Esophagus squamous epithelium (tissue), 5 donors: ENCODE measurements around the gene STAMBP. TPM values are rescaled to one million over a fixed set of nuclear protein-coding genes. Genes with fewer than 3 reads are reported as not detected.
"Not testable (repeated sequence)": the region's sequence is repeated elsewhere in the genome, so short reads cannot be mapped to it uniquely, and the experiment has no call there.

ENCODE experiments used
- DNase-seq: peaks from one replicate; lab custom pipeline; 2025; lab: John Stamatoyannopoulos, UW
- H3K27ac ChIP-seq, 4 donors: fragments of 200-600 bp; sonication (generic); one replicate each; pipeline ENCODE4 v1.5.1; 2016 to 2019; ENCODE audit warnings: mild to moderate bottlenecking in 1 of 4
- H3K27me3 ChIP-seq, 4 donors: fragments of 200-600 bp; sonication (generic); 1 replicate in 3 of 4; 2 replicates in 1 of 4; pipeline versions ENCODE4 v1.5.1 to v1.6.0; 2017 to 2021; ENCODE audit warnings: antibody characterized with exemption in 1 of 4
- H3K36me3 ChIP-seq, 3 donors: fragments of 200-600 bp; sonication (generic); one replicate each; pipeline ENCODE4 v1.5.1; 2016 to 2019
- H3K4me1 ChIP-seq, 3 donors: fragments of 200-600 bp; sonication (generic); one replicate each; pipeline ENCODE4 v1.5.1; 2017 to 2019
- H3K4me3 ChIP-seq, 4 donors: fragments of 200-600 bp; sonication (generic); 1 replicate in 3 of 4; 2 replicates in 1 of 4; pipeline ENCODE4 v1.5.1; 2016 to 2019; ENCODE audit warnings: mild to moderate bottlenecking in 2 of 4, moderate library complexity in 1 of 4
- H3K9me3 ChIP-seq, 3 donors: fragments of 200-600 bp; sonication (generic); one replicate each; pipeline ENCODE4 v1.5.1; 2016 to 2019
- CTCF ChIP-seq, 6 experiments: fragments of 450-650 bp in 4 of 6; fragments of 200-600 bp in 2 of 6; sonication (generic) in 2 of 6; IDR thresholded peaks; one replicate each; pipeline ENCODE4 v1.5.1; 2016 to 2019; ENCODE audit warnings: antibody characterized with exemption in 6 of 6, mild to moderate bottlenecking in 4 of 6, moderate library complexity in 4 of 6
- POLR2A ChIP-seq, 4 donors: fragments of 450-650 bp; IDR thresholded peaks; one replicate each; pipeline ENCODE4 v1.6.1; 2017; ENCODE audit warnings: antibody characterized with exemption in 4 of 4, mild to moderate bottlenecking in 4 of 4, moderate library complexity in 3 of 4
- WGBS, 2 donors: methylation state at CpG; one replicate each; pipeline ENCODE4 v1.1.5; 2018; 5-methylcytosine and 5-hydroxymethylcytosine counted together
- intact Hi-C: fragments of 100-400 bp; cut with DNase I; formaldehyde crosslinking; loops from one replicate; pipeline ENCODE4 v1.15.0; 2022
- total RNA-seq, 4 donors: library from RNA; depleted of rRNA; stranded (reverse); fragments of >200 nt; gene quantifications; one replicate each; pipeline ENCODE4 v1.1.0, GENCODE V29; 2016
- donor health status: DM: yes; HTN: yes; CAD: no.

Gene STAMBP
- total RNA-seq, 4 donors from 2014 or later = 23.5 to 36.8 (median 32.5) TPM

- no peak for TF ChIP-seq CTCF (IDR thresholded peaks at IDR 0.05)
- no peak for TF ChIP-seq POLR2A (IDR thresholded peaks at IDR 0.05)
- WGBS, 2 donors = 77 to 79% methylated on average over 6 to 8 of the region's 8 CpGs
- intact Hi-C loops = no loop called here
- H3K27ac ChIP-seq = peak overlapping the region in 3 of 4 donors; percentile 32 to 86 (median 48)
- H3K36me3 ChIP-seq = no peaks in the 10 kb centered on the region
- H3K4me3 ChIP-seq = peak overlapping the region in 3 of 4 donors; percentile 38 to 42 (median 40)
- H3K9me3 ChIP-seq = no peaks in the 10 kb centered on the region
- DNase-seq = no peak
- H3K27me3 ChIP-seq = no peaks in the 10 kb centered on the region
- peaks cover 0 to 10% (median 0%) of the 10 kb centered on the region in 3 donors for H3K4me1 ChIP-seq
These were observed 71.1 kb downstream of the STAMBP start for GRCh38 chr2:73899801-73900336.

- intact Hi-C loops = no loop called here
- H3K9me3 ChIP-seq = no peaks in the 10 kb centered on the region
- WGBS, 2 donors = 59 to 73% methylated on average over 3 to 10 of the region's 10 CpGs
- TF ChIP-seq CTCF (IDR thresholded peaks at IDR 0.05) (no peak), POLR2A (IDR thresholded peaks at IDR 0.05) (no peak)
- H3K4me3 ChIP-seq = peak overlapping the region in 1 of 4 donors; percentile 9
- no peaks in the 10 kb centered on the region for H3K27me3 ChIP-seq
- H3K36me3 ChIP-seq = no peaks in the 10 kb centered on the region
- peak overlapping the region in 2 of 4 donors; percentile 14 to 86 for H3K27ac ChIP-seq
- DNase-seq = no peak
- H3K4me1 ChIP-seq = peaks cover 0 to 10% (median 0%) of the 10 kb centered on the region in 3 donors
These were observed 72.4 kb downstream of the STAMBP start for GRCh38 chr2:73901143-73901542.

- intact Hi-C loops = no loop called here
- TF ChIP-seq POLR2A (IDR thresholded peaks at IDR 0.05) (no peak), CTCF (IDR thresholded peaks at IDR 0.05) (no peak)
- H3K4me3 ChIP-seq = no peak overlapping the region
- no peaks in the 10 kb centered on the region for H3K36me3 ChIP-seq
- 74 to 83% methylated on average over 3 to 4 of the region's 4 CpGs for WGBS, 2 donors
- H3K9me3 ChIP-seq = no peaks in the 10 kb centered on the region
- peaks cover 0 to under 1% (median 0%) of the 10 kb centered on the region in 3 donors for H3K4me1 ChIP-seq
- H3K27ac ChIP-seq = peak overlapping the region in 2 of 4 donors; percentile 17 to 27
- no peaks in the 10 kb centered on the region for H3K27me3 ChIP-seq
- no peak for DNase-seq
These were observed 73.5 kb downstream of the STAMBP start for GRCh38 chr2:73902284-73902683.

GRCh38 chr2:73903313-73903712 lies 74.6 kb downstream of the STAMBP start:
- Histone ChIP-seq H3K27me3 (no peaks in the 10 kb centered on the region), H3K27ac (no peak overlapping the region), H3K36me3 (no peaks in the 10 kb centered on the region), H3K4me1 (peaks cover 0 to 6% (median 3%) of the 10 kb centered on the region in 3 donors), H3K9me3 (no peaks in the 10 kb centered on the region), H3K4me3 (no peak overlapping the region)
- TF ChIP-seq CTCF (IDR thresholded peaks at IDR 0.05) = no peak
- no peak for TF ChIP-seq POLR2A (IDR thresholded peaks at IDR 0.05)
- 61 to 74% methylated on average over 4 of the region's 4 CpGs for WGBS, 2 donors
- no peak for DNase-seq
- intact Hi-C loops = no loop called here

- H3K4me3 ChIP-seq, intact Hi-C loops, H3K36me3 ChIP-seq, H3K9me3 ChIP-seq, H3K27me3 ChIP-seq, DNase-seq, H3K27ac ChIP-seq: not testable (repeated sequence)
- 69 to 81% methylated on average over 4 to 5 of the region's 5 CpGs for WGBS, 2 donors
- H3K4me1 ChIP-seq = peaks cover 0 to 14% (median 3%) of the 10 kb centered on the region in 3 donors
These were observed 75.3 kb downstream of the STAMBP start for GRCh38 chr2:73903949-73904613.
